ENCODE measurements around the gene HTT.

HTT gene

GRCh38 chr4:3070709-3071500 is 3.6 kb upstream of the HTT start:
- H3K9ac ChIP-seq (ENCODE audit: low read length), result no peak overlapping the region
- no peaks in the 10 kb centered on the region for H3K9me3 ChIP-seq (ENCODE audit: control insufficient read depth, low read length)
- no peak overlapping the region for H3K4me3 ChIP-seq (ENCODE audit: low read length)
- H3K4me1 ChIP-seq (ENCODE audit: control insufficient read depth, insufficient read depth, low read length), result peaks cover 3% of the 10 kb centered on the region
- DNase-seq (ENCODE audit: low read depth), result no peak
- no peaks in the 10 kb centered on the region for H3K36me3 ChIP-seq (ENCODE audit: control insufficient read depth, insufficient read depth, low read length, severe bottlenecking)
- no peaks in the 10 kb centered on the region for H3K27me3 ChIP-seq (replicated peaks; ENCODE audit: control insufficient read depth, insufficient read depth, low read length)

GRCh38 chr4:3071811-3072210 is 2.7 kb upstream of the HTT start:
- peaks cover 12% of the 10 kb centered on the region for H3K4me1 ChIP-seq (ENCODE audit: control insufficient read depth, insufficient read depth, low read length)
- H3K9ac ChIP-seq (ENCODE audit: low read length), result no peak overlapping the region
- H3K27me3 ChIP-seq (replicated peaks; ENCODE audit: control insufficient read depth, insufficient read depth, low read length), result no peaks in the 10 kb centered on the region
- no peaks in the 10 kb centered on the region for H3K9me3 ChIP-seq (ENCODE audit: control insufficient read depth, low read length)
- H3K4me3 ChIP-seq (ENCODE audit: low read length), result no peak overlapping the region
- DNase-seq (ENCODE audit: low read depth), result no peak
- no peaks in the 10 kb centered on the region for H3K36me3 ChIP-seq (ENCODE audit: control insufficient read depth, insufficient read depth, low read length, severe bottlenecking)

GRCh38 chr4:3073158-3074077 is 1.1 kb upstream of the HTT start:
- Histone ChIP-seq H3K27me3 (replicated peaks; ENCODE audit: control insufficient read depth, insufficient read depth, low read length) (no peaks in the 10 kb centered on the region), H3K9me3 (ENCODE audit: control insufficient read depth, low read length) (no peaks in the 10 kb centered on the region), H3K4me1 (ENCODE audit: control insufficient read depth, insufficient read depth, low read length) (peaks cover 13% of the 10 kb centered on the region), H3K9ac (ENCODE audit: low read length) (peak overlapping the region; percentile 83), H3K36me3 (ENCODE audit: control insufficient read depth, insufficient read depth, low read length, severe bottlenecking) (no peaks in the 10 kb centered on the region), H3K4me3 (ENCODE audit: low read length) (peak overlapping the region; percentile 81)
- peak; percentile 13 for DNase-seq (ENCODE audit: low read depth)

GRCh38 chr4:3074846-3075651 is 568 bp downstream of the HTT start:
- Histone ChIP-seq H3K9me3 (ENCODE audit: control insufficient read depth, low read length) (no peaks in the 10 kb centered on the region), H3K36me3 (ENCODE audit: control insufficient read depth, insufficient read depth, low read length, severe bottlenecking) (no peaks in the 10 kb centered on the region), H3K4me3 (ENCODE audit: low read length) (peak overlapping the region; percentile 96), H3K4me1 (ENCODE audit: control insufficient read depth, insufficient read depth, low read length) (peaks cover 13% of the 10 kb centered on the region), H3K27me3 (replicated peaks; ENCODE audit: control insufficient read depth, insufficient read depth, low read length) (no peaks in the 10 kb centered on the region), H3K9ac (ENCODE audit: low read length) (peak overlapping the region; percentile 93)
- peak; percentile 88 for DNase-seq (ENCODE audit: low read depth)

- Histone ChIP-seq H3K4me1 (ENCODE audit: control insufficient read depth, insufficient read depth, low read length) (peaks cover 13% of the 10 kb centered on the region), H3K36me3 (ENCODE audit: control insufficient read depth, insufficient read depth, low read length, severe bottlenecking) (no peaks in the 10 kb centered on the region), H3K4me3 (ENCODE audit: low read length) (peak overlapping the region; percentile 96), H3K9me3 (ENCODE audit: control insufficient read depth, low read length) (no peaks in the 10 kb centered on the region), H3K27me3 (replicated peaks; ENCODE audit: control insufficient read depth, insufficient read depth, low read length) (no peaks in the 10 kb centered on the region), H3K9ac (ENCODE audit: low read length) (peak overlapping the region; percentile 83)
- DNase-seq (ENCODE audit: low read depth), result no peak
These were observed 1.1 kb downstream of the HTT start for GRCh38 chr4:3075652-3075981.

- Histone ChIP-seq H3K9me3 (ENCODE audit: control insufficient read depth, low read length) (no peaks in the 10 kb centered on the region), H3K4me1 (ENCODE audit: control insufficient read depth, insufficient read depth, low read length) (peaks cover 13% of the 10 kb centered on the region), H3K36me3 (ENCODE audit: control insufficient read depth, insufficient read depth, low read length, severe bottlenecking) (no peaks in the 10 kb centered on the region), H3K27me3 (replicated peaks; ENCODE audit: control insufficient read depth, insufficient read depth, low read length) (no peaks in the 10 kb centered on the region), H3K4me3 (ENCODE audit: low read length) (no peak overlapping the region), H3K9ac (ENCODE audit: low read length) (no peak overlapping the region)
- DNase-seq (ENCODE audit: low read depth), result no peak
These were observed 3.3 kb downstream of the HTT start for GRCh38 chr4:3077796-3078195.

- Histone ChIP-seq H3K9ac (ENCODE audit: low read length) (no peak overlapping the region), H3K36me3 (ENCODE audit: control insufficient read depth, insufficient read depth, low read length, severe bottlenecking) (no peaks in the 10 kb centered on the region), H3K27me3 (replicated peaks; ENCODE audit: control insufficient read depth, insufficient read depth, low read length) (no peaks in the 10 kb centered on the region), H3K4me1 (ENCODE audit: control insufficient read depth, insufficient read depth, low read length) (peaks cover 13% of the 10 kb centered on the region), H3K9me3 (ENCODE audit: control insufficient read depth, low read length) (no peaks in the 10 kb centered on the region), H3K4me3 (ENCODE audit: low read length) (no peak overlapping the region)
- no peak for DNase-seq (ENCODE audit: low read depth)
These were observed 5.2 kb downstream of the HTT start for GRCh38 chr4:3079694-3080123.

GRCh38 chr4:3082925-3083515 is 8.5 kb downstream of the HTT start:
- H3K9me3 ChIP-seq (ENCODE audit: control insufficient read depth, low read length), result no peaks in the 10 kb centered on the region
- H3K36me3 ChIP-seq (ENCODE audit: control insufficient read depth, insufficient read depth, low read length, severe bottlenecking), result peaks cover 5% of the 10 kb centered on the region
- peaks cover 4% of the 10 kb centered on the region for H3K4me1 ChIP-seq (ENCODE audit: control insufficient read depth, insufficient read depth, low read length)
- no peak overlapping the region for H3K9ac ChIP-seq (ENCODE audit: low read length)
- DNase-seq (ENCODE audit: low read depth), result no peak
- H3K27me3 ChIP-seq (replicated peaks; ENCODE audit: control insufficient read depth, insufficient read depth, low read length), result no peaks in the 10 kb centered on the region
- H3K4me3 ChIP-seq (ENCODE audit: low read length), result no peak overlapping the region

GRCh38 chr4:3083732-3084131 is 9.3 kb downstream of the HTT start:
- H3K9ac ChIP-seq (ENCODE audit: low read length), result no peak overlapping the region
- no peak for DNase-seq (ENCODE audit: low read depth)
- no peak overlapping the region for H3K4me3 ChIP-seq (ENCODE audit: low read length)
- peaks cover 4% of the 10 kb centered on the region for H3K4me1 ChIP-seq (ENCODE audit: control insufficient read depth, insufficient read depth, low read length)
- H3K36me3 ChIP-seq (ENCODE audit: control insufficient read depth, insufficient read depth, low read length, severe bottlenecking), result peaks cover 10% of the 10 kb centered on the region
- no peaks in the 10 kb centered on the region for H3K9me3 ChIP-seq (ENCODE audit: control insufficient read depth, low read length)
- H3K27me3 ChIP-seq (replicated peaks; ENCODE audit: control insufficient read depth, insufficient read depth, low read length), result no peaks in the 10 kb centered on the region

GRCh38 chr4:3085948-3086670 is 11.6 kb downstream of the HTT start:
- peaks cover 14% of the 10 kb centered on the region for H3K36me3 ChIP-seq (ENCODE audit: control insufficient read depth, insufficient read depth, low read length, severe bottlenecking)
- peaks cover 4% of the 10 kb centered on the region for H3K4me1 ChIP-seq (ENCODE audit: control insufficient read depth, insufficient read depth, low read length)
- H3K9me3 ChIP-seq (ENCODE audit: control insufficient read depth, low read length), result no peaks in the 10 kb centered on the region
- H3K4me3 ChIP-seq (ENCODE audit: low read length), result no peak overlapping the region
- no peaks in the 10 kb centered on the region for H3K27me3 ChIP-seq (replicated peaks; ENCODE audit: control insufficient read depth, insufficient read depth, low read length)
- DNase-seq (ENCODE audit: low read depth), result no peak
- no peak overlapping the region for H3K9ac ChIP-seq (ENCODE audit: low read length)
